Endometrial microvascular endothelial cells (primary cell): ENCODE measurements around the gene C1orf146. TPM values are rescaled to one million over a fixed set of nuclear protein-coding genes. Genes with fewer than 3 reads are reported as not detected.
"Not testable (repeated sequence)": the region's sequence is repeated elsewhere in the genome, so short reads cannot be mapped to it uniquely, and the experiment has no call there.

Experiments
- in situ Hi-C: cut with HindIII; loops from 2 replicates; pipeline ENCODE4 v1.10.0; 2017; ENCODE audit warnings: low sequenced_read_pairs, low pct_unique_long_range_greater_than_20kb; ENCODE audit errors: inconsistent ontology term
- total RNA-seq: library from RNA; depleted of rRNA; stranded (reverse); fragments of >200 nt; gene quantifications from one replicate; pipeline ENCODE4 v1.2.3, GENCODE V29; 2015; ENCODE audit errors: inconsistent ontology term

C1orf146 gene, protein sequence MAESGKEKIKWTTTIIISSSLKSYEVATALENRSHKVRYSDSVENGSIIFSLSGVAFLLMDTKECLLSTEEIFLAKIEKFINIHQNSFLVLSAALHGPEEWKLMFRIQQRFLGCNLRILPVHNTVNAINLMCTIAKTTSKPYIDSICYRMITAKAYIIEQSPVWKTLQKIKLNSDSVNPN
- total RNA-seq = not detected

DNA sequence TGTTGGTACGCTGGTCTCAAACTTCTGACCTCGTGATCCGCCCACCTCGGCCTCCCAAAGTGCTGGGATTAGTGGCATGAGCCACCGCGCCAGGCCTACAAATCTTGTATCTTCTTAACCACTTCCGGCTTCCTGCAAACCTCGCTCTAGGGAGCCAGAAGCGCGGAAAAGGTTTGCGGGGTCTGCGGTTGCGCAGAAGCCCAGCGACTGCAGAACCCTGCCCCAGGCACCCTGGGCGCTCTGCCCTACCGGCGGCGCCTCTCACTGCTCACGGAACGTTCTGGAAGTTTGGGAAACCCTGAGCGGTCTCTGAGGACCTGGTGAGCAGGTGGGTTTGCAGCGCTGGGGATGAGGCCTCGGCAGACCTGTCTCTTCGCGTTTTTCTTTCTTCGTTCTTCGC lies at the start of gene C1orf146:
Gene C1orf146 (plus strand): TSS at position 195 of the 400 bp plus-strand sequence. CDS start 13,506 bp downstream, outside the sequence.
- in situ Hi-C loops = no loop called here

DNA sequence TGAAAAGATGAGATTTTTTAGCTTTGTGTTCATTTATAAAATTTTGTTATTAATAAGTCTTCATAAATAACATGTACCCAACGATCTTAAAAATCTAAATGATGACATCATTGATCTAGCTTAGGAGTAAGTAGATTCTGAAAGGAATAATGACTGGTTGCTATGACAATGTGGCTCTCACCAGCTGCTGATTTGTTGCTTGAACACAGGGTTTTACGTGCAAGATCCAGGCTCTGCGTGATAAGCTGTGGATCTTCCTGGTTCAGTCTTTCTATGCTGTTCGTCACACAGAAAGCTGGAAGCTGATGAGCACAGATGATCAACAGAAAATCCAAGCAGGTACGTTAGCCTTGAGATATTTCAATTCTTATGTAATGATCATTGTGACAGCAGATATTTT lies 49.1 kb upstream of the C1orf146 start:
- in situ Hi-C loops = no loop called here

DNA sequence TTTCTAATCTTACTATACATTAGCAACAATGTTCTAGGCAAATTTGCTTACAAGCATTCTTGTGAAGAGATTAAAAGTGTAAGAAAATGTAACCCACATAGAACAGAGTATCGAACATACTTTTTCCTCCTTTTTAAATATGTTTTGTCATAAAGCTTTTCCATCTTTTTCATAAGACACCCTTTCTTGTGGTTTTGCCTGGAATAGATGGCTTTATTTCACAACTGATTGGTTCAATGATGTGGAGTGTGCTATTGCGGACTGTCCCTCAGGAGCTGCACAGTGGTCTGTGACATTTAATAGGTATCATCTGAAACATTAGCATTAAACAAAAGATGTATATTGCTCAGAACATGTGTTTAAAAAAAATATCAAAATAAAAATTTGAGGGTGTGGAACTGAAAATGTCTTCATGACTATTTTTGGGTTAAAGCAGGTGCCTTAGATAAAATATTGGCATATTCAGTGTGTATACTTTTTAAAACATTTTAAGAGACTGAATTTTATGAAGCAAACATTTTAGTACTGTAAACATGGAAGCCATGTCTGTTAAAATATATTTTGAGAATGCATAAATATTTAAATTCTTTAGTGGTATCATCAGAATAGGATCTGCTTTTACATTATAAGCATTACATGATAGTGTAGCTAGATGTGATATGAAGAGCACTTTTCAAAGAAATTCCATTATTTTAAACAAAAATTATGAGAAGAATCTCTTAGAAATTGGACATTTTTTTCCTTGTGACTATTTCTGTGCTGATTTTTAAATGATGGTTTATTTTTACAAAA lies 48.3 kb upstream of the C1orf146 start:
- in situ Hi-C loops = no loop called here

DNA sequence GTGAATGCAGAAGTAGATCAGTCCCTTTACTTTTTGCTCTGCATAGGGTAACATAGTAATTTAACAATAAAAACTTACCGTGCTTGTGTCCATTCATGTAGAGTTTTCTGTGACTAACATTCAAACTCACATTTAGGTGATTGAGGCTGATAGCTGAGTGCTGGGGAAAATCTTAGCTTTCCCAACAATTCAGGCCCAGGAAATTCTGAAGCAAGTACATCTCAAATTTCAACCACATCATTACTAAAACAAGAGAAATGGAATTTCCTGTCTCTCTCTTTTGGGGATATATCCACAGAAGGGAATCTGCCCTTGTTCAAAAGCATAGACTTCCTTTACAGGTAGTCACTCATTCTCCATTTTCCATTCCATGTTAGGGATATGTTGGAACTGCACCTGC lies 33.1 kb upstream of the C1orf146 start:
- in situ Hi-C loops = no loop called here

DNA sequence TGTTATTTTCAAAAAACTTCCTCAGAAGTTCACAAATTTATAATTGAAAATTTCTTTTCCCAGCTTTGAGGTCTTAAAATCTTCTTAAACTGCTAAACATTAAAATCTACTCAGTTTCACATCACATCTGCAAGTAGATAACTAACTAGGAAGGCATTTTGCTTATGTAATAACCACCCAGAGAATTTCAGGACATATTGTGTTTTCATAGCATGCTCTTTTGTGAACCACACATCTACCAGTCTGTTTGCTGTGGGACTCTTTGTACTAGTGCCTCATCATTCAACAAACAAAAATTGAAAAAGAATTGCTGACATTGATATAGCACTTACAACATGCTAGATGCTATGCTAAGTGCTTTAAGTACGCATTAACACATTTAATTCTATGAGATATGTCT lies 31.6 kb upstream of the C1orf146 start:
- in situ Hi-C loops = no loop called here

DNA sequence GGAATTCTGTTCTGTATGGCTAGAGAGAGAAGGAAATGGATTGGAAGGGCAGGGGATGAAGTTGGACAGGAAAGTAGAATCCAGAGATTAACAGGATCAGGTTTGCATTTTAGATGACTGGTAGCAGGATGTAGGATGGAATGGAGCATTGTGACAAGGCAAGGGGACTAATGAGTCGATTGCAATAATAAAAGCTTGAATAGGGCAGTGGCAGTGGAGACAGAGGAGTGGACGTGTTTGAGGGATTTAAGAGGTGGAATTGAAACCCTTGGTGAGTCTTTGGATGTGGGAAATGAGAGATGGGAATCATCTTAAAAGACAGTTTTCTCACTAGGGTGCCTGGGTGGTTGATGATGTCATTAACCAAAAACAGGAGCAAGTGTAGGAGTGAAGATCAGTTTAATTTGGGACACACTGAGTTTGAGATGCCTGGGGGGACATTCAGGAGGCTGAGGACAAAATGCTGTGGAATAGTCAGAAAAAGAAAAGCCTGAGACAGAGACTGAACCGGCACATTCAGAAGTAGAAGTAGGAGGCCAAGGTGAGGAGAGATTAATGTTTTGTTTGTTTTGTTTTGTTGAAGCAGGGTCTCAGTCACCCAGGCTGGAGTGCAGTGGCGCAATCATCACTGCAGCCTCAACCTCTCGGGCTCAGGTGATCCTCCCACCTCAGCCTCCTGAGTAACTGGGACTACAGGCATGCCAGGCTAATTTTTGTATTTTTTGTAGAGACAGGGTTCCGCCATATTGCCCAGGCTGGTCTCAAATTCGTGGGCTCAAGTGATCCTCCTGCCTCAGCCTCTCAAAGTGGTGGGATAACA lies 29.1 kb upstream of the C1orf146 start:
- in situ Hi-C loops = no loop called here

DNA sequence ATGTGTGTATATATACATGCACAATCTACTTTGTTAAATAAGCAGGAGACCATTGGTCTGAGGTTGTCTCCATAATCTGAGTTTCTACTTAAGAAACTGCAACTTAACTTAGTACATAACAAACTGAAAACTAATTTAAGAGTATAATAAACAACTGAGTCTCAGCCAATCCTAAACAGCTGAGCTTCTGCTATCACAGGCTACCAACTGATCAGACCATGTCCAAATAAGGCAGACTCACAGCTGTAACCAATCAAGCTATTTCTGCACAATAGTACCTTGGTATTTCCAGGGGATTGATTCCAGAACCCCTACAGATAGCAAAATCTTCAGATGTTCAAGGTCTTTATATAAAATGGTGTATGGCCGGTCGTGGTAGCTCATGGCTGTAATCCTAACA lies 26.0 kb upstream of the C1orf146 start:
- in situ Hi-C loops = no loop called here

DNA sequence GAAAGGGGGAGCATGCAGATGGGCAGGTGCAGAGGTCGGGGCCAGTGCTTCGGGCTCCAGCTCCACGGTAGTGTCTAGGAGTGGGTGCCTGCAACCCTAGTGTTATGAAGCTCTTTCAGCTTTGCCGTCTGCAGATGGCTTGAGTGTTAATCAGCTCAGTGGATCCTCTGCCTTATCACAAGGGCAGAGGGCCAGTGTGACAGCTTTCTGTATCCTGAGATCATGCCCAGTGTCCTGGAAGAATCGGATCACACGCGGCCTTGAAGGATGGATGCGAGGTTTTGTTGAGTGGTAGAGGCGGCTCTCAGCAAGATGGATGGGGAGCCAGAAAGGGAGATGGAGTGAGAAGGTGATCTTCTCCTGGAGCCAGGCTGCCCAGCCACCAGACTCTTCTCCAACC lies 25.5 kb upstream of the C1orf146 start:
- in situ Hi-C loops = no loop called here

DNA sequence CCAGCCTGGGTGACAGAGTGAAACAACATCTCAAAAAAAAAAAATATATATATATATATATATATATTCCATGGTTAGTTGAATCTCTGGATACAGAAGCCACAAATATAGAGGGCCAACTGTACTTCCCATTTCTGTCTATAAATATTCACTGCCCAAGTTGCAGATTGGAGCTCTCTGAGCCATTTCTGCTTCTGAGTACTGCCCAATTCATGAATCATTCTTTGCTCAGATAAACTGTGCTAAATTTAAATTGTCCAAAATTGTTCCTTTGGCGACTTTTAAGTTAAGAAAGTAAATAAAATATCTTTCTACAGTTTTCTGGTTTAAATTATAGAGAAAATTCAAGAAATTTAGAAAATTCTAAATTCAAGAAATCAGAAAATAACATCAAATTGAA lies 23.2 kb upstream of the C1orf146 start:
- in situ Hi-C loops = no loop called here

DNA sequence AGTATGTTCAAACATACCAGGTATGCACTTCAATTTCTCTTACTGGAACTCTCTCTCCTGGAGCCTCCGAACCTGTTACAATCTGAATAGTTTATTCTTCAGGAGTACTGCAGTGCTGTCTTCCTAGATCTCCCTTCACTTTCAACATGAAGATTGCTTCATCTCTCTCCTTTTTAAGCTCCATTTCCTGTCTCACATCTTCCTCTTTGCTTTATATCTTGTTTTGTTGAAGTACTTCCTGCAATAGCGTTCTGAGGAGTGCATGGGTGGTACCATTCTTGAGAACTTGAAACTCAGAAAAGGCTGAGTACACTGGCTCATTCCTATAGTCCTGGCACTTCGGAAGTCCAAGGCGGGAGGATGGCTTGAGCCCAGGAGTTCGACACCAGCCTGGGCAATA lies 15.7 kb upstream of the C1orf146 start:
- in situ Hi-C loops = no loop called here

DNA sequence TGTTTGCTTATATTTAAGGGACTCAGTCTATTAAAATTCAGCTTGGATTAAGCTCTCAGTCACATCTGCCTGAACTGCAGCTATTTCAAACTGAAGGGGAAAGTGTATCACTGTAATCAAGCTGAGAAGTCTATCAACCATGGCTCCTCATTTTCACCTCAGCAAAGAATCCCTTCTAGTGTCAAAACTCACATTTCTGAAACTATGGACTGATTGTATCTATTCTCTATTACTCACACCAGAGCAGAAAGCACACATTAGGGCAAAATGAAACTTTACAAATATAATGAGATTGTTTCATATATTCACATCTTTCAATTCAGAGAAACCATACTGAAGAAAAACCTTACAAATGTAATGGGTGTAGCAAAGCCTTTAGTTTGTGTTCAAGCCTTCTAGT lies 14.6 kb upstream of the C1orf146 start:
- in situ Hi-C loops = no loop called here

DNA sequence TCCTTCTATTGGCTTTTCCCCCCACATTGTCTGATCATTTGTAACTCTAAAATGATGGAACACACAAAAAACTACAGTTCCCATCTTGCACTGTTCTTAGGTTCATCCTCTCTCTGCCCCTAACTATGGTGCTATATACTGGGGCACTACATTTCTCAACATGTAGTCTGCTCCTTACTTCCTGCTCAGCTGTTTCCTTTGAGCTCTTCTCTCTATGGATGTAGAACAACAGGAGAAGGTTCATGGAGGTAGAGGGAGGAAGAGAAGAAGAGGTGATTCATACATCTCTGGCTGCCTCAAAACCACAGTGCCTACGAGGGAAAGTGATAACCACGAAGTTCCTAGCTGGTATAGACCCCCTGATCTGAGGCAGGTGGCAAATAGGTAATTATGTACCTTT lies 7.0 kb upstream of the C1orf146 start:
- in situ Hi-C loops = no loop called here

DNA sequence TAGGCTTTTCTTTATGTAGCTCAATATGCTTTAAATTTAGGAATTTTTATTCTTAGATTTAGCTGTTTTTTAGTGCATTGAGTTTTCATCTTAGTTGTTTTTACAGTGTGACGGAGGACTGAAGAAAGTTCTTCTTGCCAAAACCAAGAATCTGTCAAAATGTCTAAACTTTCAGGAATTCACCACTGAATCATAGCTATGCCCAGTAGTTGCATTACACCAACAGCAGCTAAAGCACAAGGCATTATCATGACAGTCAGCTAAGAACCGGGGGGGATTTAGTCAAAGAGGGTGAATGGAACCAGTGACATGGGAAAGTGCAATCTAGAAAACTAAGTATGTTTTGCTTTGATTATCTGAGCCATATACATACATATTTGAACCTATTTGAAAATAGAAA lies 6.5 kb upstream of the C1orf146 start:
- in situ Hi-C loops = no loop called here

DNA sequence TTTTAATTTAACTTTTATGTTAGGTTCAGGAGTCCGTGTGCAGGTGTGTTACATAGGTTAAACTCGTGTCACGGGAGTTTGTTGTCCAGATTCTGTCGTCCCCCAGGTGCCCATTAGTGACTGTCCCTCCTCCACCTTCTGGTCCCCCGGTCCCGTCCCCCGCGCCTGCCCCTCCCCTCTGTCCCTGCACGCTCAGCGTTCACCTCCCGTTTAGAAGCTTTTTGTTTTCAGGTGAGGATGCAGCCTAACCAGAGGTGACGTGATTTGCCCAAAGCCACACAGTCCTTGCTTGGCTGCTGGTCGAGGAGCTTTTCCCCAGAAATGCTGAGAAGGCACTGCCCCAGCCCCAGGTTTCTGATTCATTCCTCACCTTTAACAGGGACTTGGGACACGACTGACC lies 844 bp downstream of the C1orf146 start:
- in situ Hi-C loops = no loop called here

DNA sequence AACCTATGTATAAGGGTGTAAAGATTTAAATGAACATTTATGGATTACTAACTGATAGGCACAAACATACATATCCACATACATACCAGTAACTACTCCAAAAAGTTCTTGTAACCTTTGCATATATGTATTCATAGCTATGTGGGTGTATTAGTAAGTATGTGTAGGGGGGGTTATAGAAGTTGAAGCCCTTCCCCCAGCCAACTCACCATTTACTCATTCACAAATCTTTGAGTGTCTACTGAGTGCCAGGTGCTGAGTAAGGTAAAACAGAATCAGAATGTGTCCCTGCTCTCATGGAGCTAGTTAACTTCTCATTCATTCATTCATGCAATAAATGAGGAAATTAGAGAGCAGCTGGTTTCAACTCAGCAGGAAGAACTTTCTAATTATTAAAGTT lies 1.3 kb downstream of the C1orf146 start:
- in situ Hi-C loops = no loop called here

DNA sequence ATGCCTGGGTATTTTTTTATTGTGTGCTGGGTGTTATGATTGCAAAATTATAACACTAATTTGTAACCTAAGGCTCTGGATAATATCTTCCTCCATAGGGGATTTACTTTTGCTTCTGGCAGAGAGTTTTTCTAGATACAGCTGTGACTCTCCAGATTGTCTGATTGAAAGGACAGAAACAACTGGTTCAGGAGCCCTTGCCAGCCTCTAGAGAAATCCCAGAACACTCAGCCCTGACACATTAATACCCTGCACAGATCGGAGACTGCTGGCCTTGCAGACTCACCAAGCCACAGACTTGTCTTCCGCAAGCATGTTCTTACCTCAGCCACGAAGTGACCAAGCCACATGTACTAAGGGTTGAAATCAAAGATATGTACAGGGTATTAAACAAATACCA lies 10.7 kb downstream of the C1orf146 start:
- in situ Hi-C loops = no loop called here

DNA sequence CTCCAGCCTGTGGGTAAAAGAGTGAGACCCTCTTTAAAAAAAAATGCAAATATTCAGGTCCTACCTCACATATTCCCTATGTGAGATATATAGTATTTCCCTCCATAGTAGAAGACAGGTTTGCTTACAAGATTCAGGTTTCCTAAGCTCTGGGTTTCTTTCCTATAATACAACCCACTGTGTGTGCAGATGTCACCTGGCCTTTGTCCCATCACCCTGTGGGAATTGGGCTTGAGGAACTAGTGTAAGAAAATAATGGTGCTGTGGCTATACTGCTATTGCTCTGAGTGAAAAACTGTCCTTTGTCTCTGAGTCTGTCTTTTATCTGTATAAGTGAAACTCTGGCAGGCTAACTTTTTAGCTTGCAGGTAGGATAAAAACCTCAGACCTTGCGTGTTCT lies 13.0 kb downstream of the C1orf146 start:
- in situ Hi-C loops = no loop called here

DNA sequence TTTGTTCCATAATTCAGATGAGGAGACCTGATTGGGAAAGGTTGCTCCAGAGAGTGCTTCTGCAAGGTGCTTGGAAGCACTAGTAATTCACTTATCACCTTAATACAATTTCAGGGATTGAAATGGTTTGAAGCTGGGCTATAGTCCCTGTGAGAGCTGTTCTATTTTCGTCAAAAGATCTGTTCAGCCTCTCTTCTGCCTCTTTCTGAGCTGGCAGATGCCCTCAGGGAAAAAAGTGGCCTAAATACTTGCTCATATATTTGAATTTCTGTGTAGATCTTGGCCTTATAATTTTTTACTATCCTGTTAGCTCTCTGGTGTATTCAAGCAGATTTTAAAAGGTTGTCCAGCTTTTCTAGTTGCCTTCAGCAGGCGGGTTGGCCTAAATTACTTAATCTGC lies 22.3 kb downstream of the C1orf146 start:
- in situ Hi-C loops = no loop called here

DNA sequence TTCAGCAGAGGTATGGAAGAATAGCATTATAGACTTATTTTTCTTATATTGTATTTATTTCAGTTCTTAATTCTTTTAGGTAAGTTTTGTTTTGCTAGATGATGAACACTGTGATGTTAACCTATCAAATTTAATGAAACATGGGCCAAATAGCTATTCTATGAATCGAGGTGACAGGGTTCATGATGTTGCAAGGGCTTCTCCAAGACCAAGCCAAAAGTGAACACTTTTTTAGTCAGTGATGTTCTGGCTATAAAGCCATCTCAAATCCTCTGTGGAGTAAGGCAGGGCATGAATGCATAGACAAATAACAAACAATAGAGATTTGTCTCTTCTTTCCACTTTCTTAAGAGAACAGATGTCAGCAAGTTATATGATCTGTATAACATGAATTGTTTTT lies 26.7 kb downstream of the C1orf146 start:
- in situ Hi-C loops = no loop called here

DNA sequence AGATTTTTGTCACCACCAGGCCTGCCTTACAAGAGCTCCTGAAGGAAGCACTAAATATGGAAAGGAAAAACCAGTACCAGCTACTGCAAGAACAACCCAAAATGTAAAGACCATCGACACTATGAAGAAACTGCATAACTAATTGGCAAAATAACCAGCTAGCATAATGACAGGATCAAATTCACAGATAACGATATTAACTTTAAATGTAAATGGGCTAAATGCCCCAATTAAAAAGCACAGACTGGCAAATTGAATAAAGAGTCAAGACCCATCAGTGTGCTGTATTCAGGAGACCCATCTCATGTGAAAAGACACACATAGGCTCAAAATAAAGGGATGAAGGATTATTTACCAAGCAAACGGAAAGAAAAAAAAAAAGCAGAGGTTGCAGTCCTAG lies 37.0 kb downstream of the C1orf146 start:
- in situ Hi-C loops = not testable (repeated sequence)
